ENCODE measurements around the gene SLC7A8.

GRCh38 chr14:23171222-23171975 is 12.1 kb downstream of the SLC7A8 start:
- TF ChIP-seq CTCF (IDR thresholded peaks at IDR 0.05 in 2 of 3, conservative IDR thresholded peaks at IDR 0.05 in 1 of 3; ENCODE audit: control insufficient read depth in 2 of 3, extremely low read depth in 1 of 3, insufficient read depth in 1 of 3, low read depth in 3 of 3, low read length in 3 of 3) (no peak), SPI1 (IDR thresholded peaks at IDR 0.05; ENCODE audit: borderline replicate concordance, insufficient read depth, low read depth, low read length) (no peak), EZH2 (IDR thresholded peaks at IDR 0.05; ENCODE audit: borderline replicate concordance, control insufficient read depth, low read depth, low read length) (no peak), POLR2A (IDR thresholded peaks at IDR 0.05; ENCODE audit: low read depth, low read length) (no peak), CHD2 (IDR thresholded peaks at IDR 0.05; ENCODE audit: borderline replicate concordance, low read depth, low read length) (no peak)
- TF ChIP-seq, protein P1, sequence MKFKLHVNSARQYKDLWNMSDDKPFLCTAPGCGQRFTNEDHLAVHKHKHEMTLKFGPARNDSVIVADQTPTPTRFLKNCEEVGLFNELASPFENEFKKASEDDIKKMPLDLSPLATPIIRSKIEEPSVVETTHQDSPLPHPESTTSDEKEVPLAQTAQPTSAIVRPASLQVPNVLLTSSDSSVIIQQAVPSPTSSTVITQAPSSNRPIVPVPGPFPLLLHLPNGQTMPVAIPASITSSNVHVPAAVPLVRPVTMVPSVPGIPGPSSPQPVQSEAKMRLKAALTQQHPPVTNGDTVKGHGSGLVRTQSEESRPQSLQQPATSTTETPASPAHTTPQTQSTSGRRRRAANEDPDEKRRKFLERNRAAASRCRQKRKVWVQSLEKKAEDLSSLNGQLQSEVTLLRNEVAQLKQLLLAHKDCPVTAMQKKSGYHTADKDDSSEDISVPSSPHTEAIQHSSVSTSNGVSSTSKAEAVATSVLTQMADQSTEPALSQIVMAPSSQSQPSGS (IDR thresholded peaks at IDR 0.05; ENCODE audit: low read length) = no peak
- TF ChIP-seq, protein P2, sequence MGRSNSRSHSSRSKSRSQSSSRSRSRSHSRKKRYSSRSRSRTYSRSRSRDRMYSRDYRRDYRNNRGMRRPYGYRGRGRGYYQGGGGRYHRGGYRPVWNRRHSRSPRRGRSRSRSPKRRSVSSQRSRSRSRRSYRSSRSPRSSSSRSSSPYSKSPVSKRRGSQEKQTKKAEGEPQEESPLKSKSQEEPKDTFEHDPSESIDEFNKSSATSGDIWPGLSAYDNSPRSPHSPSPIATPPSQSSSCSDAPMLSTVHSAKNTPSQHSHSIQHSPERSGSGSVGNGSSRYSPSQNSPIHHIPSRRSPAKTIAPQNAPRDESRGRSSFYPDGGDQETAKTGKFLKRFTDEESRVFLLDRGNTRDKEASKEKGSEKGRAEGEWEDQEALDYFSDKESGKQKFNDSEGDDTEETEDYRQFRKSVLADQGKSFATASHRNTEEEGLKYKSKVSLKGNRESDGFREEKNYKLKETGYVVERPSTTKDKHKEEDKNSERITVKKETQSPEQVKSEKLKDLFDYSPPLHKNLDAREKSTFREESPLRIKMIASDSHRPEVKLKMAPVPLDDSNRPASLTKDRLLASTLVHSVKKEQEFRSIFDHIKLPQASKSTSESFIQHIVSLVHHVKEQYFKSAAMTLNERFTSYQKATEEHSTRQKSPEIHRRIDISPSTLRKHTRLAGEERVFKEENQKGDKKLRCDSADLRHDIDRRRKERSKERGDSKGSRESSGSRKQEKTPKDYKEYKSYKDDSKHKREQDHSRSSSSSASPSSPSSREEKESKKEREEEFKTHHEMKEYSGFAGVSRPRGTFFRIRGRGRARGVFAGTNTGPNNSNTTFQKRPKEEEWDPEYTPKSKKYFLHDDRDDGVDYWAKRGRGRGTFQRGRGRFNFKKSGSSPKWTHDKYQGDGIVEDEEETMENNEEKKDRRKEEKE (IDR thresholded peaks at IDR 0.05) = no peak

Data from GM12878 (cell line).